HCT116 (cell line): ENCODE measurements around the gene RAB3IP. TPM values are rescaled to one million over a fixed set of nuclear protein-coding genes. Genes with fewer than 3 reads are reported as not detected.
"Not testable (repeated sequence)": the region's sequence is repeated elsewhere in the genome, so short reads cannot be mapped to it uniquely, and the experiment has no call there.

ENCODE experiments used
- ATAC-seq: fragments of 200-7000 bp; cut with Tn5 transposase; 2 replicates; pipeline ENCODE4 v1.9.1; 2020; ENCODE audit warnings: mild to moderate bottlenecking, moderate library complexity
- BruUV-seq: library from RNA; stranded (reverse); fragments of 400-500 nt; replicated peaks from 2 replicates; lab custom pipeline; 2021; lab: Mats Ljungman, UMichigan
- CTCF ChIA-PET: fragments of 300-600 bp; sonication (Branson Sonifier 250); formaldehyde crosslinking; loops from one replicate; lab custom pipeline; 2021; ENCODE audit warnings: antibody characterized with exemption; lab: Charles Lee
- POLR2A ChIA-PET: fragments of 300-600, 350-600 bp; sonication (Branson Sonifier 250); formaldehyde crosslinking; loops from one replicate; lab custom pipeline; 2021; ENCODE audit warnings: antibody characterized with exemption; lab: Charles Lee
- RAD21 ChIA-PET, 2 experiments: fragments of 300-600 bp; sonication (Branson Sonifier 250); formaldehyde crosslinking; loops; one replicate each; lab custom pipeline; 2023; ENCODE audit warnings: low total read pairs in 2 of 2; ENCODE audit not compliant: uncharacterized antibody in 2 of 2, unreplicated experiment in 2 of 2, low non-redundant PET in 1 of 2; lab: Charles Lee
- DNase-seq: peaks from one replicate; pipeline ENCODE4 v3.0.0-alpha.2; 2010; ENCODE audit warnings: low read depth, low spot score
- H2AFZ ChIP-seq: fragments of 200-600 bp; shearing (Covaris generic), sonication (generic); 2 replicates; pipeline ENCODE4 v1.6.1; 2017; ENCODE audit warnings: low read depth, mixed run types, mixed read lengths, antibody characterized with exemption, low read length; ENCODE audit not compliant: poor library complexity, severe bottlenecking
- H3K27ac ChIP-seq: 2 replicates; pipeline ENCODE4 v1.5.1; 2012; ENCODE audit warnings: low read depth, low read length
- H3K27me3 ChIP-seq: fragments of 200-600 bp; sonication (generic); 2 replicates; pipeline ENCODE4 v1.6.1; 2016; ENCODE audit warnings: mixed run types, low read length, mixed read lengths; ENCODE audit not compliant: insufficient read depth
- H3K36me3 ChIP-seq, 2 experiments: fragments of 200-500 bp in 1 of 2; fragments of 200-600 bp in 1 of 2; sonication (Bioruptor generic) in 1 of 2; sonication (generic) in 1 of 2; 2 replicates each; pipeline versions ENCODE4 v1.5.1 to v1.6.1; 2014 to 2016; ENCODE audit warnings: low read length in 2 of 2, inconsistent platforms in 1 of 2, mixed read lengths in 1 of 2, mixed run types in 1 of 2; ENCODE audit not compliant: insufficient read depth in 2 of 2, control insufficient read depth in 1 of 2
- H3K4me1 ChIP-seq, 2 experiments: fragments of 200-600 bp in 1 of 2; sonication (generic) in 1 of 2; 2 replicates each; pipeline versions ENCODE4 v1.5.1 to v1.6.1; 2012 to 2017; ENCODE audit warnings: low read length in 2 of 2, inconsistent platforms in 1 of 2, mild to moderate bottlenecking in 1 of 2, mixed read lengths in 1 of 2, mixed run types in 1 of 2, moderate library complexity in 1 of 2; ENCODE audit not compliant: insufficient read depth in 2 of 2, control insufficient read depth in 1 of 2
- H3K4me2 ChIP-seq: fragments of 200-600 bp; sonication (generic); 2 replicates; pipeline ENCODE4 v1.6.1; 2017; ENCODE audit warnings: mixed run types, low read length, mixed read lengths
- H3K4me3 ChIP-seq, 2 experiments: fragments of 200-600 bp in 1 of 2; sonication (generic) in 1 of 2; replicated peaks in 1 of 2; 2 replicates each; pipeline ENCODE4 v1.5.1; 2011 to 2016; ENCODE audit warnings: low read length in 2 of 2, control low read depth in 1 of 2, low read depth in 1 of 2, mild to moderate bottlenecking in 1 of 2, mixed read lengths in 1 of 2, mixed run types in 1 of 2
- H3K79me2 ChIP-seq: fragments of 200-600 bp; sonication (generic); 2 replicates; pipeline ENCODE4 v1.6.1; 2017; ENCODE audit warnings: mild to moderate bottlenecking, mixed run types, low read length, moderate library complexity, mixed read lengths; ENCODE audit not compliant: insufficient read depth
- H3K9ac ChIP-seq: fragments of 200-600 bp; sonication (generic); 2 replicates; pipeline ENCODE4 v1.6.1; 2016; ENCODE audit warnings: low read length, mixed read lengths
- H3K9me2 ChIP-seq: fragments of 200-600 bp; sonication (generic), shearing (Covaris generic); 2 replicates; pipeline ENCODE4 v1.6.1; 2017; ENCODE audit warnings: mixed run types, mild to moderate bottlenecking, moderate library complexity; ENCODE audit not compliant: insufficient read depth
- H3K9me3 ChIP-seq, 2 experiments: fragments of 200-500 bp in 1 of 2; fragments of 200-600 bp in 1 of 2; sonication (Bioruptor generic) in 1 of 2; sonication (generic) in 1 of 2; 2 replicates each; pipeline ENCODE4 v1.6.1; 2014 to 2017; ENCODE audit warnings: low read length in 2 of 2, mixed read lengths in 2 of 2, inconsistent platforms in 1 of 2, low read depth in 1 of 2, mild to moderate bottlenecking in 1 of 2, mixed run types in 1 of 2, moderate library complexity in 1 of 2; ENCODE audit not compliant: control insufficient read depth in 1 of 2, insufficient read depth in 1 of 2
- H4K20me1 ChIP-seq: fragments of 200-600 bp; sonication (generic), shearing (Covaris generic); 2 replicates; pipeline ENCODE4 v1.6.1; 2017; ENCODE audit warnings: mixed run types, mild to moderate bottlenecking, moderate library complexity; ENCODE audit not compliant: insufficient read depth
- CBX3 ChIP-seq: IDR thresholded peaks from 2 replicates; pipeline ENCODE4 v1.6.1; 2012; ENCODE audit warnings: low read depth
- CEBPB ChIP-seq: IDR thresholded peaks from 2 replicates; pipeline ENCODE4 v1.6.1; 2012; ENCODE audit warnings: low read depth
- ELF1 ChIP-seq: IDR thresholded peaks from 2 replicates; pipeline ENCODE4 v1.6.1; 2012; ENCODE audit warnings: low read depth, borderline replicate concordance
- EZH2 ChIP-seq: fragments of 200-600 bp; sonication (generic); IDR thresholded peaks from 2 replicates; pipeline ENCODE4 v1.6.1; 2017; ENCODE audit warnings: antibody characterized with exemption, mixed run types
- EZH2phosphoT487 ChIP-seq: fragments of 200-600 bp; IDR thresholded peaks from 2 replicates; pipeline ENCODE4 v1.6.1; 2018; ENCODE audit warnings: antibody characterized with exemption, borderline replicate concordance
- JUND ChIP-seq: IDR thresholded peaks from 2 replicates; pipeline ENCODE4 v1.6.1; 2012
- POLR2AphosphoS5 ChIP-seq: IDR thresholded peaks from 2 replicates; pipeline ENCODE4 v1.6.1; 2011; ENCODE audit warnings: mild to moderate bottlenecking, low read depth, low read length, moderate library complexity
- REST ChIP-seq: IDR thresholded peaks from 2 replicates; pipeline ENCODE4 v1.6.1; 2012; ENCODE audit warnings: low read depth
- SRF ChIP-seq: IDR thresholded peaks from 2 replicates; pipeline ENCODE4 v1.6.1; 2012; ENCODE audit warnings: low read depth
- TCF7L2 ChIP-seq: IDR thresholded peaks from 2 replicates; pipeline ENCODE4 v1.7.0; 2011; ENCODE audit warnings: borderline replicate concordance, inconsistent platforms; ENCODE audit not compliant: insufficient read depth, insufficient read length; ENCODE audit errors: extremely low read depth
- intact Hi-C: fragments of 100-400 bp; cut with micrococcal nuclease; formaldehyde crosslinking; loops from 2 replicates; pipeline ENCODE4 v1.10.0; 2022
- total RNA-seq: library from RNA; stranded (reverse); gene quantifications from one replicate; pipeline ENCODE4 v1.2.1, GENCODE V29; 2021; ENCODE audit not compliant: unreplicated experiment
- TF ChIP-seq, protein P1 (sequence below): IDR thresholded peaks from 2 replicates; pipeline ENCODE4 v1.6.1; 2012

Gene RAB3IP
- total RNA-seq, 1 experiment from 2014 or later: 31.3 TPM

- Histone ChIP-seq H3K9ac (no peak overlapping the region), H3K4me2 (no peak overlapping the region), H3K27me3 (no peaks in the 10 kb centered on the region), H3K4me3 (no peak overlapping the region), H3K9me3 (no peaks in the 10 kb centered on the region), H3K4me1 (no peaks in the 10 kb centered on the region), H3K79me2 (no peaks in the 10 kb centered on the region), H3K27ac (no peak overlapping the region), H4K20me1 (no peaks in the 10 kb centered on the region), H3K9me2 (no peaks in the 10 kb centered on the region), H2AFZ (no peak overlapping the region), H3K36me3 (no peaks in the 10 kb centered on the region)
- intact Hi-C loops: no loop called here
- ChIA-PET CTCF (no interaction called here), RAD21 (no interaction called here), POLR2A (no interaction called here)
- DNase-seq (no peak), ATAC-seq (no peak)
- no TSS peak for BruUV-seq
- TF ChIP-seq JUND: no peak
Observed at GRCh38 chr12:69846976-69847375, 108.3 kb downstream of the RAB3IP start.

GRCh38 chr12:69851976-69852375 is 113.3 kb downstream of the RAB3IP start:
- intact Hi-C loops: no loop called here
- no peak overlapping the region for H2AFZ ChIP-seq
- BruUV-seq: no TSS peak
- no peaks in the 10 kb centered on the region for H3K36me3 ChIP-seq
- H3K27me3 ChIP-seq: no peaks in the 10 kb centered on the region
- POLR2A ChIA-PET: no interaction called here
- ATAC-seq (no peak), DNase-seq (no peak)
- H3K9me3 ChIP-seq: no peaks in the 10 kb centered on the region
- RAD21 ChIA-PET: no interaction called here
- TF ChIP-seq, protein P1, sequence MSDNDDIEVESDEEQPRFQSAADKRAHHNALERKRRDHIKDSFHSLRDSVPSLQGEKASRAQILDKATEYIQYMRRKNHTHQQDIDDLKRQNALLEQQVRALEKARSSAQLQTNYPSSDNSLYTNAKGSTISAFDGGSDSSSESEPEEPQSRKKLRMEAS: no peak
- TF ChIP-seq REST (no peak), SRF (no peak), TCF7L2 (no peak), CEBPB (no peak), EZH2 (no peak), ELF1 (no peak), EZH2phosphoT487 (no peak), POLR2AphosphoS5 (no peak), CBX3 (no peak)
- TF ChIP-seq, all 23 proteins: peak for 0
- no peak overlapping the region for H3K9ac ChIP-seq
- CTCF ChIA-PET: no interaction called here
- H3K9me2 ChIP-seq: no peaks in the 10 kb centered on the region
- no peak overlapping the region for H3K4me3 ChIP-seq
- H4K20me1 ChIP-seq: no peaks in the 10 kb centered on the region
- H3K27ac ChIP-seq: no peak overlapping the region
- H3K79me2 ChIP-seq: no peaks in the 10 kb centered on the region
- H3K4me2 ChIP-seq: no peak overlapping the region
- no peaks in the 10 kb centered on the region for H3K4me1 ChIP-seq

GRCh38 chr12:69853176-69853961 is 114.7 kb downstream of the RAB3IP start:
- BruUV-seq, H3K27me3 ChIP-seq, H4K20me1 ChIP-seq, H3K4me3 ChIP-seq, intact Hi-C loops, H3K9me3 ChIP-seq, POLR2A ChIA-PET, RAD21 ChIA-PET, CTCF ChIA-PET, H3K9ac ChIP-seq, H3K4me1 ChIP-seq, ATAC-seq, DNase-seq, H2AFZ ChIP-seq, H3K9me2 ChIP-seq, H3K36me3 ChIP-seq, H3K27ac ChIP-seq, H3K79me2 ChIP-seq, H3K4me2 ChIP-seq: not testable (repeated sequence)
